IPS-15b (cell line): ENCODE measurements around the gene CNOT8.

Experiments
- H3K27me3 ChIP-seq: one replicate; pipeline ENCODE4 v1.6.1; 2013; ENCODE audit warnings: low read length; ENCODE audit not compliant: control insufficient read depth, insufficient read depth
- H3K36me3 ChIP-seq: one replicate; pipeline ENCODE4 v1.6.1; 2013; ENCODE audit warnings: low read length; ENCODE audit not compliant: control insufficient read depth, insufficient read depth
- H3K4me1 ChIP-seq: one replicate; pipeline ENCODE4 v1.6.1; 2013; ENCODE audit warnings: mild to moderate bottlenecking, low read length; ENCODE audit not compliant: control insufficient read depth, insufficient read depth
- H3K4me3 ChIP-seq: one replicate; pipeline ENCODE4 v1.5.1; 2013; ENCODE audit warnings: low read depth, low read length
- H3K9ac ChIP-seq: one replicate; pipeline ENCODE4 v1.6.1; 2013; ENCODE audit warnings: low read depth, mild to moderate bottlenecking, low read length
- H3K9me3 ChIP-seq: one replicate; pipeline ENCODE4 v1.6.1; 2013; ENCODE audit warnings: mild to moderate bottlenecking, low read length; ENCODE audit not compliant: control insufficient read depth, insufficient read depth

CNOT8 gene

DNA sequence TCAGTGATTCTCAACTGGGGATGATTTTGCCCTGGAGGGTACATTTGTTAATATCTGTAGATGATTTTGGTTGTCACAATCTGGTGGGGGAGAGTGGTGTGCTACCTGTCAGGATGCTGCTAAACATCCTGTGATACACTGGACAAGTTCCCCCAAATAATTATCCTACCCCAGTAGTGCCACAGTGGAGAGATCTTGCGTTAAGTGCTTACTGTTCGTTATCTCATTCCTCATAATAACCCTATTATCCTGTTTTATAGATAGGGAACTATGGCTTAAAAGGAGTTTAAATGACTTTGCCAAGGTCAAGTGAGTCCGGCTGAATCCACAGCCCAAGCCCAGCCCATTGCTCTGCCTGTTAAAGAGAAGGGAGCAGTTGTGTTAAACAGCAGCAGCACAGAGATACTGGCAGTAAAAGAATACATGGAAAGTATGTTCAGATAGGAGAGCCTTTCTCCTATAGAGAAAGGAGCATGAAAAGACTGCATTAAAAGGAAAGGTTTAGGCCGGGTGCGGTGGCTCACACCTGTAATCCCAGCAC is 15.4 kb downstream of the CNOT8 start:
- peaks cover 5% of the 10 kb centered on the region for H3K9me3 ChIP-seq
- no peak overlapping the region for H3K9ac ChIP-seq
- H3K36me3 ChIP-seq = peaks cover 31% of the 10 kb centered on the region
- no peaks in the 10 kb centered on the region for H3K4me1 ChIP-seq
- no peaks in the 10 kb centered on the region for H3K27me3 ChIP-seq
- H3K4me3 ChIP-seq = no peak overlapping the region

DNA sequence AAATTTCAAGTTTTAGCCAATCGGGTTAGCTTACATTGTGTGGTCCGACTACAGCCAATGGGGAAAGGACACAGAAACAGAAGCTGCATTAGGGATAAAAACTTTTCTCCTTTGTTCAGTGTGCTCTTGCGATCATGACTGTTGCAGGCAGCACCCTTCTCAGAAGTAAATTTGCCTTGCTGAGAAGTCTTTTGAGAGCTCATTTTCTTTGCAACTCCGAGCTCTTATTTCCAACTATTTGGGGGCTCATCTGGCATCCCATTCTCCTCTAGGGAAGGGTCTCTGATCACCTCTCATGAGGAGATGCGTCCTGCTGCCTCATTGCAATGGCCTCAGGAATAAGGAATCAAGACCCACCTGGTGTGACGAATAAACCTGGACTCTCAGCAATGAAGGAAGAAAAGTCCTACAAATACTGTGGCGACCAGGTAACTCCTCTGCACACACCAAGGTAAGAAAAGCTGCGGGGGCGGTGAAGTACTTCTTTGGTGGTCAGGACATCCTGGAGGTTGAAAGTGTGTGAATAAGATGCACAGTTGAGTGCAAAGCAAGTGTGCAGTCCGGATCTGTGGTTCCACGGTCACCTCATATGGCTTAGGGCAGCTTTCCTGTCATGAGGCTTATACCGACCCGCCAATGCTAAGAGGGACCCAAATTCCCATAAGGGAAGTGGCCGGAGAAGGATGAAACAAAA is 20.4 kb downstream of the CNOT8 start:
- H3K4me3 ChIP-seq = no peak overlapping the region
- H3K27me3 ChIP-seq = no peaks in the 10 kb centered on the region
- no peaks in the 10 kb centered on the region for H3K4me1 ChIP-seq
- no peak overlapping the region for H3K9ac ChIP-seq
- H3K9me3 ChIP-seq = peaks cover 10% of the 10 kb centered on the region
- H3K36me3 ChIP-seq = peaks cover 8% of the 10 kb centered on the region

DNA sequence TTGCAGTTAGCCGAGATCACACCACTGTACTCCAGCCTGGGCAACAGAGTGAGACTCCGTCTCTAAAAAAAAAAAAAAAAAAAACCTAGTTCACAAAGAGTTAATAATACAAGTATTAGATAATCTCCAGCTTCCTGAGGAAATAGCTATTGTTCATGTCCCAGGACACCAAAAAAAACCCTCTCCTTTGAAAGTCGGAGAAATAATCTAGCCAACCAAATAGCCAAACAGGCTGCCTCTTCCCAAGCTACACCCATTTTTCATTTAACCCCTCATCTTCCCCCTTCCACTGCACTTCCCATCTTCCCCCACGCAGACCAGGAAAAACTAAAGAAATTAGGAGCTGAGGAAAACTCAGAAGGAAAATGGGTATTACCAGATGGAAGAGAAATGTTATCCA is 23.6 kb downstream of the CNOT8 start:
- Histone ChIP-seq H3K9ac (no peak overlapping the region), H3K4me1 (no peaks in the 10 kb centered on the region), H3K9me3 (peaks cover 24% of the 10 kb centered on the region), H3K4me3 (no peak overlapping the region), H3K36me3 (peaks cover 9% of the 10 kb centered on the region), H3K27me3 (no peaks in the 10 kb centered on the region)

DNA sequence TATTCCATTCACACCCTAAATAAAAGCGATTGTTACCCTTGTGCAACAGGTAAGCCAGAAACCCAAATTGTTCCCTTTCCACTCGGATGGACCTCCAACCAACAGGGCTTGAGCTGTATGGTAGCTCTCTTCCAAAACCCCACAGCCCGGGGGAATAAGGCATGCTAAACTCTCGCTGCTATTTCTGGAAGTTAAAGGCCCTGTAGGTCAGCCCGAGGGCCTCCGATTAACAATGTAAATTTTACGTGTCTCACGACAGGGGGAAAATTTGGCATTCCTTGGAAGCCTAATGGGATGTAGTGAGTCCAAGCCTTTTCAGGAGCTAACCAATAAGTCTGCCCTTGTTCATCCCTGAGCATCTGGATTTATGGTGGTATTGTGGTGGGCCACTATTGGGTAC is 26.0 kb downstream of the CNOT8 start:
- no peak overlapping the region for H3K4me3 ChIP-seq

DNA sequence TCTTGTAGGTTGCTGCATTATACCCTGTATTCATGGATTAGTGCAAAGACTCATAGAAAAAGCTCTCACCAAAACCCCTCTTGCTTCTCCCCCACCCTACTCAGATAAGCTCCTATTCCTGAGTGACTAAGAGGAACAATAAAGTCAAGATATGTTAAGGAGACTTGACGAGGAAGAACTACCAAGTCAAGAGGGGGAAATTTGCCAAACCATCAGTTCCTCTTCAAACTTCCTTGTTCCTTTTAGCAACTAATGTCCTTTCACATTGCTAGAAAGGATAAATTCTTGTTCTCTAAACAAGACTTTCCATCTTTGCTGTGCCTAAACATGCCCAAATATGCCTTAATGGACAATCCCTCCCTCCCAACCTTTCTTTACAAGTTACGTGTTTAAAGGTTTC is 27.0 kb downstream of the CNOT8 start:
- no peaks in the 10 kb centered on the region for H3K27me3 ChIP-seq
- H3K9ac ChIP-seq = no peak overlapping the region
- no peak overlapping the region for H3K4me3 ChIP-seq
- H3K4me1 ChIP-seq = no peaks in the 10 kb centered on the region
- peaks cover 38% of the 10 kb centered on the region for H3K36me3 ChIP-seq
- peaks cover 15% of the 10 kb centered on the region for H3K9me3 ChIP-seq

More for the DNA sequence above, 26.0 kb downstream of the CNOT8 start:
- H3K9me3 ChIP-seq = peaks cover 15% of the 10 kb centered on the region
- no peak overlapping the region for H3K9ac ChIP-seq
- H3K4me1 ChIP-seq = no peaks in the 10 kb centered on the region
- no peaks in the 10 kb centered on the region for H3K27me3 ChIP-seq
- H3K36me3 ChIP-seq = peaks cover 28% of the 10 kb centered on the region

DNA sequence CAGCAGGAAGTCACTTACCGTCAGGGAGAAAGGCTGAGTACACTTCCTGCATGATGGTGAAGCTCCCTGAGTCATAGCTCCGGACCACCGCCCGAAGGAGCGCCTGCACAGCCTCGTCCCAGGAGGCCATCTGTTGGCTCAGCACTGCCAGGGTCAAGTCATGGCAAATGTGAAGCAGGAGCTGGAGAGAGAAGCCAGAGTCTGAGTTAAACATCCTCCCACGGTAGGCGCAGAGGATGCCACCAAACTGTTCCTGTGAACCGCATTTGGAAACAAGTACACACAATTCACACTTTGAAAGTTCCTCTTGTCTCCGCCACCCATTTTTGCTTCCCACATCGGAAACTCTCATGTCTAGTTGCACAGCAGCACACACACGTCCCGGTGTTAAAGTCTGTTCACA is 33.9 kb downstream of the CNOT8 start:
- H3K36me3 ChIP-seq = peaks cover 69% of the 10 kb centered on the region

DNA sequence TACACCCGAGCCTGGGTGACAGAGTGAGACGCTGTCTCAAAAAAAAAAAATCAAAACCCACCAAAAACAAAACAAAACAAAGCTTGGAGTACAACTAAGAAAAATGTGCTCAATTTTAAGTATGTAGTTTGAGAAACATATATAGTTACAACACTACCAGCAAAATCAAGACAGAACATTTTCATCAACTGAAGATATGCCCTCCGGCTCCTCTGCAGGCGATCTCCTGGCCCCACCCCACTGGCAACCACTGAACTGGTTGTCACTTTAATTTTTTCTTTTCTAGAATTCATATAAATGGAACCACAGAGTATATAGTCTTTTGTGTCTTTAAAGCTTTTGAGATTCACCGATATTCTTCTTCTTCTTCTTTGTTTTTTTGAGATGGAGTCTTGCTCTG is 35.0 kb downstream of the CNOT8 start:
- Histone ChIP-seq H3K9ac (no peak overlapping the region), H3K4me3 (no peak overlapping the region), H3K27me3 (no peaks in the 10 kb centered on the region), H3K9me3 (no peaks in the 10 kb centered on the region), H3K4me1 (no peaks in the 10 kb centered on the region), H3K36me3 (peaks cover 69% of the 10 kb centered on the region)

More for the DNA sequence above, 33.9 kb downstream of the CNOT8 start:
- H3K4me1 ChIP-seq = no peaks in the 10 kb centered on the region
- H3K27me3 ChIP-seq = no peaks in the 10 kb centered on the region
- H3K9ac ChIP-seq = no peak overlapping the region
- no peaks in the 10 kb centered on the region for H3K9me3 ChIP-seq
- H3K4me3 ChIP-seq = no peak overlapping the region

DNA sequence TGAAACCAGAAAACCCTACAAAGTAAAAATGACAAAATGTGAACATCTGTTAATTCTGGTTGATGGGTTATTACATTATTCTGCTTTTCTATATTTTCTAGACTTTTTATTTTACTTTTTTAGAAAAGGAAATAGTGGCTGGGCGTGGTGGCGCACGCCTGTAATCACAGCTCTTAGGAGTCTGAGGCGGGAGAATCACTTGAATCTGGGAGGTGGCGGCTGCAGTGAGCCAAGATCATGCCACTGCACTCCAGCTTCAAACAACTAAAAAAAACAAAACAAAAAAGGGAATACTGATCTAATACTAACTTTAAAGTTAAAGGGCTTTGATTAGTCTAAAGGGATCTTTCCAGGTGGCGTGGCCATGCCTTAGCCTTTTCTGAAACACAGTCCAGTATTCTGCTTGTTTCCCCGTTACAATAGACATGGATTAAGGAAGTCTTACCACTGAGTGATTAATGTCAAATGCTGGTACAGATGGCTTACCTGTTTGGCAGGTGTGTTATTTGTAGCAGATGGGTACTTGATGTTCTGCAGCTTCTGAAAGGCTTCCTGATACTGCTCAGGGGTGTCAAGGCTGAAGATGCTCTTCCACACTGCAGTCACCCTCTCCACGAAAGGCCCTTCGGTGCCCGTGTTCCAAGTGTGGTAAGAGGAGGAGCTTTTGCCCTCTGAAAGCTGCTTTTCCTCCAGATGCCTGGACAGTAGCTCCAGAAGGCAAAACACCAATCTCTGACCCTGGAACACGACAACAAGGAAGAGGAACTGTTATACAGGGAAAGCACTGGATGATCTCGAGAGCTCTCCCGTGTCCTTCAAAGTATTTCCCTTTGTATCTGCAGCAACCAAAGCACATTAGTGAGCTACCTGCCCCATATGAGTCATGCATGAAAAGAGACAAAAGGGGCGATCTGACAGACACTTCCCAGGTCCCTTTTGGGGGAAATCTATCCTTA is 37.5 kb downstream of the CNOT8 start:
- H3K4me1 ChIP-seq = no peaks in the 10 kb centered on the region
- peaks cover 61% of the 10 kb centered on the region for H3K36me3 ChIP-seq
- no peak overlapping the region for H3K9ac ChIP-seq
- no peak overlapping the region for H3K4me3 ChIP-seq
- no peaks in the 10 kb centered on the region for H3K27me3 ChIP-seq
- H3K9me3 ChIP-seq = no peaks in the 10 kb centered on the region

DNA sequence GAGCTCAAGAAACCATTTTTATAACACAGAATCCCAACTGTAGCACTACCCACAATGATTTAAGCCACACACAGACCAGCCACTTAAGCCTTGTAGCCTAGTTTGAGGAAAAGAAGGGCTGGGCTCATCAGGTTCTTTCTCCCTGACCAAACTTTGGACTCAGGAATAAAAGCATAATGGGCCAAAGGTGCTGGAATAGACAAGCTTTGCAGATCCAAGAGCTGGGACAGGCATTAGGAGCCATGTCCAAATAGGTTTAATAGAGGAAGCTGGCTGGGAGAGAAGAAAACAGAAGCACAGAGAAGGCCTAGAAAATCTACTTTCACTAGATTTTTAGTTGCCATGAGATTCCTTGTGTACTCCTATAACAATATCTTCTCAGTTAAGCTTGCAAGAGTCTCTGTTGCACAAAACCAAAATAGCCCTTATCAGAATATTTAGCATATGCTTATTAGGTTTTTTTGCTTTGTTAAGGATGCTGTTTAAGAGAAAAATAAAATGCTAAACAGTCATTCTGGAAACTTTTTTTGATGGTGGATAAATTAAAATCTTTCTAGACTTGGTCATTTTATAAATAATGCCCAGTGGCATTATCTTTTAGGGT is 38.2 kb downstream of the CNOT8 start:
- H3K4me1 ChIP-seq = no peaks in the 10 kb centered on the region
- H3K36me3 ChIP-seq = peaks cover 56% of the 10 kb centered on the region
- H3K27me3 ChIP-seq = no peaks in the 10 kb centered on the region
- H3K9ac ChIP-seq = no peak overlapping the region
- H3K9me3 ChIP-seq = no peaks in the 10 kb centered on the region
- H3K4me3 ChIP-seq = no peak overlapping the region

DNA sequence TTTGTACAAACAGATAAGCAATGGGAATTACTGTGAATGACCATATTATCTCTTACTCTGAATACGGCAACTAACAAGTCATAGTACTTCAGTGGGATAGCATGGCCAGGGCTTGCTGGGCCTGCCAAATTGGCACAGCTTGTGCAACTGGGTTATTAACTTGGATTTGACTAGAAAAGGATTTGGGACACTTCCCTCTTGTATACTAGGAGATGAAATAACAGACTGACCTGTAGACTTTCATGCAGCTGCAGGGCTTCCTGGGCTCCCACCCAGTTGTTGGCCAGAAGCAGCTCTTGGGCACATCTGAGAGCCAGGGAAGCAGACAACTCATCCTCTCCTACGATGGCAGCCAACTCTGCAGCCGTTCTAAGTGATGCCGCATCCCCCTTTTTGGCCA is 39.8 kb downstream of the CNOT8 start:
- no peaks in the 10 kb centered on the region for H3K4me1 ChIP-seq
- no peak overlapping the region for H3K9ac ChIP-seq
- H3K36me3 ChIP-seq = peaks cover 59% of the 10 kb centered on the region
- H3K4me3 ChIP-seq = no peak overlapping the region
- H3K27me3 ChIP-seq = no peaks in the 10 kb centered on the region
- no peaks in the 10 kb centered on the region for H3K9me3 ChIP-seq

DNA sequence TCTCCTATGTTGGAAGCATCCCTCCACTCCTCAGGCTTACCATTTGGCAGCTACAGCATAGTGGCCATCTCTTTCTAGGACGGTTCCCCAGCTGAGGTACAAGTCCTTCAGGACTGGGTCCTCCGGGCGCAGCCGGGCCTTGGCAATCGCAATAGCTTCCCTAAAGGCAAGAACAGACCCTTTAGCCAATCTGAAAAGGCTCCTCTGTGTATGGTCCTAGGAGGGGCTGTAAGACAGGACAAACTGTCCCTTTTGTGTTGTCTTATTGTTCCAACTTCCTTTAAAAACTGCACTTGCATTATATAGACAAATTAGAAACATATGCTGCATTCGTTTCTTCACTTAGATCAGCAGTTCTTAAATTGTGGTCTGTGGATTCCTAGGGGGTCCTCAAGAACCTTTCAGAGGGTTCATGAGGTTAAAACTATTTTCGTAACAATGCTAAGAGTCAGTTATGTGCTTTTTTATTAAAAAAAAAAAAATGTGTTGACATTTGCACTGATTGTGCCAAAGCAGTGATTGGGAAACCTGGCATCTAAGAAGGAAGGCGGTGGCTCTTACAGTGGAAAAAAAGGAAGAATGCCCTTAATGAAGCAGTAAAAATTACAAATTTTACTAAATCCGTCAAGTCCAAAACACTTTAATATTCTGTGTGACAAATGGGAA is 40.9 kb downstream of the CNOT8 start:
- peaks cover 54% of the 10 kb centered on the region for H3K36me3 ChIP-seq
- no peaks in the 10 kb centered on the region for H3K9me3 ChIP-seq
- no peak overlapping the region for H3K4me3 ChIP-seq
- H3K4me1 ChIP-seq = no peaks in the 10 kb centered on the region
- no peaks in the 10 kb centered on the region for H3K27me3 ChIP-seq
- no peak overlapping the region for H3K9ac ChIP-seq
